Stimulated activated naive CD8-positive, alpha-beta T cell treated with anti-CD3 and anti-CD28 coated beads, Interleukin-15, amount 100 ng/mL, for 72 hours (primary cell): ENCODE data around the gene GLRA3.

ENCODE experiments used
- ATAC-seq: fragments of 150-1000 bp; cut with Tn5 transposase; 2 replicates; pipeline ENCODE4 v1.10.0; 2021; ENCODE audit warnings: mild to moderate bottlenecking, moderate library complexity
- DNase-seq, 2 donors: peaks; one replicate each; pipeline ENCODE4 v3.0.0; 2021 to 2022
- H3K27ac Mint-ChIP-seq, 2 donors: one replicate each; pipeline ENCODE4 v1.8.0; 2022; ENCODE audit warnings: mild to moderate bottlenecking in 2 of 2, mixed read lengths in 2 of 2, moderate library complexity in 2 of 2
- H3K27me3 Mint-ChIP-seq: one replicate; pipeline ENCODE4 v1.8.0; 2022; ENCODE audit warnings: mixed read lengths
- H3K4me1 Mint-ChIP-seq: one replicate; pipeline ENCODE4 v1.8.0; 2022; ENCODE audit warnings: mild to moderate bottlenecking, mixed read lengths
- H3K4me3 Mint-ChIP-seq, 2 donors: one replicate each; pipeline ENCODE4 v1.8.0; 2022; ENCODE audit warnings: mild to moderate bottlenecking in 2 of 2, mixed read lengths in 2 of 2, moderate library complexity in 1 of 2
- H3K9me3 Mint-ChIP-seq, 2 donors: one replicate each; pipeline ENCODE4 v1.8.0; 2022; ENCODE audit warnings: mixed read lengths in 2 of 2

Gene GLRA3

GRCh38 chr4:174590336-174590735 is 238.7 kb downstream of the GLRA3 start:
- H3K4me3 Mint-ChIP-seq: no peak overlapping the region
- peaks cover 12% of the 10 kb centered on the region for H3K4me1 Mint-ChIP-seq
- DNase-seq (no peak), ATAC-seq (no peak)
- H3K27ac Mint-ChIP-seq: no peak overlapping the region
- H3K9me3 Mint-ChIP-seq: peaks cover 0 to 4% of the 10 kb centered on the region in 2 donors
- H3K27me3 Mint-ChIP-seq: no peaks in the 10 kb centered on the region
